H1 (cell line): ENCODE measurements around the gene EHBP1. TPM values are rescaled to one million over a fixed set of nuclear protein-coding genes. Genes with fewer than 3 reads are reported as not detected.

ENCODE experiments used
- CTCF ChIA-PET: fragments of 300-600 bp; sonication (Branson Sonifier 250); formaldehyde crosslinking; loops from one replicate; lab custom pipeline; 2021; ENCODE audit not compliant: partially characterized antibody; lab: Charles Lee
- POLR2A ChIA-PET: fragments of 300-600 bp; sonication (Branson Sonifier 250); formaldehyde crosslinking; loops from one replicate; lab custom pipeline; 2021; ENCODE audit warnings: inconsistent platforms; ENCODE audit not compliant: partially characterized antibody; lab: Charles Lee
- DNase-seq, 2 experiments: peaks; one replicate each; pipeline versions ENCODE4 v3.0.0 to v3.0.0-alpha.2; 2010 to 2022; ENCODE audit warnings: low spot score in 2 of 2, low read depth in 1 of 2, mixed read lengths in 1 of 2
- FAIRE-seq: peaks from 2 replicates; lab custom pipeline; 2011; peaks lifted over from hg19 to GRCh38; lab: Jason Lieb, UNC
- H2AFZ ChIP-seq: 2 replicates; pipeline ENCODE4 v1.8.1; 2012; ENCODE audit warnings: low read length, inconsistent platforms
- H2AK5ac ChIP-seq: 2 replicates; pipeline ENCODE4 v1.6.1; 2013; ENCODE audit warnings: low read depth, low read length
- H2BK120ac ChIP-seq: replicated peaks from 2 replicates; pipeline ENCODE3; 2013; ENCODE audit warnings: low read depth, low read length, inconsistent platforms
- H2BK12ac ChIP-seq: 2 replicates; pipeline ENCODE4 v1.6.1; 2013; ENCODE audit warnings: low read depth, low read length
- H2BK15ac ChIP-seq: 2 replicates; pipeline ENCODE4 v1.6.1; 2013; ENCODE audit warnings: low read length
- H2BK20ac ChIP-seq: 2 replicates; pipeline ENCODE4 v1.6.1; 2013; ENCODE audit warnings: low read length
- H2BK5ac ChIP-seq: 2 replicates; pipeline ENCODE4 v1.6.1; 2013; ENCODE audit warnings: low read depth, low read length
- H3K14ac ChIP-seq: 2 replicates; pipeline ENCODE4 v1.6.1; 2013; ENCODE audit warnings: inconsistent platforms; ENCODE audit not compliant: insufficient read length
- H3K18ac ChIP-seq: 2 replicates; pipeline ENCODE4 v1.6.1; 2013; ENCODE audit warnings: low read length; ENCODE audit errors: extremely low read depth
- H3K23ac ChIP-seq: 2 replicates; pipeline ENCODE4 v1.6.1; 2013; ENCODE audit warnings: inconsistent platforms; ENCODE audit not compliant: insufficient read length
- H3K23me2 ChIP-seq: 2 replicates; pipeline ENCODE4 v1.6.1; 2013; ENCODE audit warnings: low read depth, low read length
- H3K27ac ChIP-seq: 2 replicates; pipeline ENCODE4 v1.6.1; 2011; ENCODE audit warnings: low read depth, low read length, inconsistent platforms
- H3K27me3 ChIP-seq, 4 experiments: replicated peaks in 1 of 4; 1 replicate in 1 of 4; 2 replicates in 3 of 4; pipeline versions ENCODE4 v1.6.1 to v1.8.1; 2011 to 2013; ENCODE audit warnings: low read length in 3 of 4, mild to moderate bottlenecking in 3 of 4, inconsistent platforms in 2 of 4, mixed read lengths in 2 of 4, moderate library complexity in 1 of 4; ENCODE audit not compliant: control insufficient read depth in 3 of 4, insufficient read depth in 3 of 4; ENCODE audit errors: extremely low read depth in 1 of 4
- H3K36me3 ChIP-seq, 4 experiments: 2 replicates each; pipeline versions ENCODE4 v1.6.1 to v1.8.1; 2011 to 2013; ENCODE audit warnings: mild to moderate bottlenecking in 4 of 4, low read length in 3 of 4, moderate library complexity in 2 of 4, control low read depth in 1 of 4, inconsistent platforms in 1 of 4; ENCODE audit not compliant: insufficient read depth in 4 of 4, control insufficient read depth in 2 of 4
- H3K4ac ChIP-seq: replicated peaks from 2 replicates; pipeline ENCODE3; 2013; ENCODE audit warnings: low read length, low read depth, mixed read lengths, inconsistent platforms; ENCODE audit not compliant: insufficient read length
- H3K4me1 ChIP-seq, 4 experiments: replicated peaks in 1 of 4; 1 replicate in 1 of 4; 2 replicates in 3 of 4; pipeline versions ENCODE4 v1.6.1 to v1.8.1; 2011 to 2013; ENCODE audit warnings: low read length in 3 of 4, inconsistent platforms in 2 of 4, mixed read lengths in 1 of 4; ENCODE audit not compliant: insufficient read depth in 4 of 4, control insufficient read depth in 3 of 4
- H3K4me2 ChIP-seq, 2 experiments: 2 replicates each; pipeline versions ENCODE4 v1.6.1 to v1.8.1; 2011 to 2013; ENCODE audit warnings: low read depth in 2 of 2, low read length in 2 of 2, control low read depth in 1 of 2, inconsistent platforms in 1 of 2, mild to moderate bottlenecking in 1 of 2; ENCODE audit not compliant: insufficient read depth in 1 of 2
- H3K4me3 ChIP-seq, 4 experiments: fragments of 200-600, 300-600 bp in 1 of 4; sonication (generic), shearing (Covaris generic), sonication (Bioruptor Twin) in 1 of 4; 2 replicates each; pipeline versions ENCODE4 v1.5.1 to v1.8.1; 2011 to 2016; ENCODE audit warnings: low read length in 4 of 4, low read depth in 3 of 4, control low read depth in 2 of 4, inconsistent platforms in 2 of 4, mild to moderate bottlenecking in 2 of 4, mixed read lengths in 1 of 4, moderate library complexity in 1 of 4; ENCODE audit not compliant: insufficient read depth in 2 of 4; ENCODE audit errors: extremely low read depth in 1 of 4
- H3K56ac ChIP-seq: replicated peaks from 2 replicates; pipeline ENCODE3; 2013; ENCODE audit warnings: low read depth, mild to moderate bottlenecking, mixed read lengths, low read length, inconsistent platforms; ENCODE audit not compliant: insufficient read length
- H3K79me1 ChIP-seq: 2 replicates; pipeline ENCODE4 v1.6.1; 2013; ENCODE audit warnings: low read depth, low read length, control low read depth
- H3K79me2 ChIP-seq, 2 experiments: 2 replicates each; pipeline versions ENCODE4 v1.6.1 to v1.8.1; 2012 to 2013; ENCODE audit warnings: low read length in 2 of 2, mild to moderate bottlenecking in 2 of 2, inconsistent platforms in 1 of 2; ENCODE audit not compliant: insufficient read depth in 2 of 2, control insufficient read depth in 1 of 2
- H3K9ac ChIP-seq, 4 experiments: replicated peaks in 1 of 4; 1 replicate in 1 of 4; 2 replicates in 3 of 4; pipeline versions ENCODE4 v1.6.1 to v1.8.1; 2011 to 2013; ENCODE audit warnings: low read depth in 3 of 4, low read length in 3 of 4, control low read depth in 2 of 4, mild to moderate bottlenecking in 2 of 4, moderate library complexity in 2 of 4, inconsistent platforms in 1 of 4; ENCODE audit errors: extremely low read depth in 1 of 4
- H3K9me3 ChIP-seq, 2 experiments: 2 replicates each; pipeline versions ENCODE4 v1.6.1 to v1.8.1; 2012 to 2013; ENCODE audit warnings: mild to moderate bottlenecking in 2 of 2, moderate library complexity in 2 of 2, control low read depth in 1 of 2, inconsistent platforms in 1 of 2, low read depth in 1 of 2, low read length in 1 of 2, mixed read lengths in 1 of 2; ENCODE audit not compliant: insufficient read depth in 2 of 2
- H4K20me1 ChIP-seq, 2 experiments: replicated peaks in 1 of 2; 2 replicates each; pipeline versions ENCODE3 to v1.8.1; 2011 to 2013; ENCODE audit warnings: inconsistent platforms in 2 of 2, low read length in 2 of 2, mild to moderate bottlenecking in 1 of 2; ENCODE audit not compliant: insufficient read depth in 2 of 2, control insufficient read depth in 1 of 2
- H4K5ac ChIP-seq: 2 replicates; pipeline ENCODE4 v1.6.1; 2013; ENCODE audit warnings: low read length, low read depth, mixed read lengths, inconsistent platforms; ENCODE audit not compliant: insufficient read length
- H4K8ac ChIP-seq: 2 replicates; pipeline ENCODE4 v1.8.0; 2013; ENCODE audit warnings: mild to moderate bottlenecking, moderate library complexity, low read length, inconsistent platforms; ENCODE audit not compliant: insufficient read depth; ENCODE audit errors: extremely low read depth
- H4K91ac ChIP-seq: replicated peaks from 2 replicates; pipeline ENCODE3; 2013; ENCODE audit warnings: low read length, mixed read lengths, inconsistent platforms; ENCODE audit not compliant: insufficient read length
- CBX5 ChIP-seq: fragments of 300-800, 300-1000 bp; sonication (generic); IDR thresholded peaks from 2 replicates; pipeline ENCODE4 v1.7.1; 2016; ENCODE audit warnings: antibody characterized with exemption, low read length, low read depth
- CEBPB ChIP-seq: IDR thresholded peaks from 2 replicates; pipeline ENCODE4 v1.6.1; 2012; ENCODE audit warnings: low read depth, low read length
- FOSL1 ChIP-seq: IDR thresholded peaks from 2 replicates; pipeline ENCODE4 v1.6.1; 2011; ENCODE audit warnings: mild to moderate bottlenecking, low read depth, low read length, moderate library complexity; ENCODE audit not compliant: insufficient read depth
- POU5F1 ChIP-seq: IDR thresholded peaks from 2 replicates; pipeline ENCODE4 v1.6.1; 2011; ENCODE audit warnings: low read depth, mild to moderate bottlenecking, low read length, moderate library complexity
- RBBP5 ChIP-seq: IDR thresholded peaks from 2 replicates; pipeline ENCODE4 v1.7.1; 2012; ENCODE audit warnings: low read depth, mild to moderate bottlenecking, inconsistent platforms, low read length, moderate library complexity, borderline replicate concordance
- YY1 ChIP-seq: IDR thresholded peaks from 2 replicates; pipeline ENCODE4 v1.6.1; 2011; ENCODE audit warnings: low read depth, mild to moderate bottlenecking, low read length
- WGBS, 2 experiments: shearing (Covaris generic) in 1 of 2; methylation state at CpG; one replicate each; pipeline versions ENCODE4 v1.1.6 to v1.1.7; 2013 to 2015; ENCODE audit warnings: low lambda C conversion rate in 2 of 2, mixed read lengths in 2 of 2, inconsistent platforms in 1 of 2, low coverage in 1 of 2, missing lambda C conversion rate in 1 of 2; ENCODE audit not compliant: insufficient replicate concordance in 2 of 2, insufficient coverage in 1 of 2, insufficient read length in 1 of 2; ENCODE audit errors: extremely low coverage in 1 of 2, missing lambda C conversion rate in 1 of 2; 5-methylcytosine and 5-hydroxymethylcytosine counted together
- polyA plus RNA-seq, 7 experiments: library from polyadenylated mRNA; depleted of rRNA in 3 of 7; stranded (reverse) in 5 of 7; unstranded in 2 of 7; fragments of >200 nt in 5 of 7; fragments of 200-250 nt in 2 of 7; gene quantifications; 1 replicate in 5 of 7; 2 replicates in 1 of 7; 4 replicates in 1 of 7; pipeline versions ENCODE4 v1.2.1 to v1.2.3, GENCODE V29; 2011 to 2013; ENCODE audit warnings: missing spikeins in 2 of 7, mixed read lengths in 2 of 7
- total RNA-seq: library from RNA; stranded (reverse); fragmentation: NEBNext Ultra II Directional; extraction: Animal tissue kit (Norgen Biotek cat#: 25700); gene quantifications from 2 replicates; pipeline ENCODE4 v1.2.1, GENCODE V29; 2021

Gene EHBP1
- total and polyA plus RNA-seq, 2 of the 8 experiments (the other 6 are each of a cell fraction or from before 2014, with no cell fraction given) = 12.0 to 64.1 TPM

DNA sequence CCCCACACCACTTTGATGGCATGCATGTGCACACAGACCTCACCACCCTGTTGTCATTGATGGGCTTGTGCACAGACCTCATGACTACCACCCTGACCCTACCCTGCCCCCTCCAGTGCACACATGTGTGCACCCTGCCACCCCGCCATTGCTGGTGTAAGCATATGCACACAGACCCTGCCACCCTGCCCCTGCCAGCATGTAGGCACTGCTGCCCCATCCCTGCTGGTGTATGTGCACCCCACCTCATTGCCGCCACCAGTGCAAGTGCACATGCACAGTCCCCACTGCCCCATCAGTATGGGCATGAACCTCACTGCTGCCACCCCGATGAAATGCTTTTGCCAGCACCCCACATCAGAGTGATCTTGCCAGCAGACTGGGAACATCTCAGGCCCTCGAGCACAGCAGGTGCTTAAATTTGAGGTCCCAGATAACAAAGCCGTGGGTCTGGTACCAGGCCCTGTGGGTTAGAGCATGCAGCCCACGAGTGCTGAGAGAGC lies 169.4 kb downstream of the EHBP1 start:
- POLR2A ChIA-PET = no interaction called here
- H4K5ac ChIP-seq = no peak overlapping the region
- no peaks in the 10 kb centered on the region; the same call in 1 of the 2 replicates for H3K23me2 ChIP-seq
- H3K27ac ChIP-seq = no peak overlapping the region
- no peak overlapping the region for H3K14ac ChIP-seq
- DNase-seq = no peak
- H3K9ac ChIP-seq = no peak overlapping the region; a peak in 1 of 7 replicates
- H2BK120ac ChIP-seq = no peak overlapping the region
- H3K27me3 ChIP-seq = no peaks in the 10 kb centered on the region
- no peak overlapping the region for H3K18ac ChIP-seq
- H3K4me1 ChIP-seq = no peaks in the 10 kb centered on the region
- H2BK5ac ChIP-seq = no peak overlapping the region
- H4K20me1 ChIP-seq = peaks cover 0 to 2% of the 10 kb centered on the region in 2 experiments
- H3K79me2 ChIP-seq = no peaks in the 10 kb centered on the region
- no peak overlapping the region for H3K4ac ChIP-seq
- H3K79me1 ChIP-seq = no peaks in the 10 kb centered on the region
- TF ChIP-seq POU5F1 (no peak), RBBP5 (no peak), CEBPB (no peak), FOSL1 (no peak), YY1 (no peak), CBX5 (no peak)
- TF ChIP-seq, all 59 proteins: peak for 0
- no peaks in the 10 kb centered on the region; a peak in 1 of 4 replicates for H3K9me3 ChIP-seq
- H2BK15ac ChIP-seq = no peak overlapping the region
- FAIRE-seq = no peak
- no peak overlapping the region for H4K8ac ChIP-seq
- WGBS, 2 experiments = 90% methylated on average over 6 of the region's 6 CpGs; no CpG with 5 or more reads in 1 of the 2 experiments
- CTCF ChIA-PET = no interaction called here
- H2BK12ac ChIP-seq = no peak overlapping the region
- no peak overlapping the region for H3K56ac ChIP-seq
- peak overlapping the region; percentile 10 for H4K91ac ChIP-seq
- H3K4me2 ChIP-seq = no peak overlapping the region
- H3K36me3 ChIP-seq = peaks cover 0 to 24% (median 11%) of the 10 kb centered on the region in 4 experiments; a peak in 3 of 8 replicates
- H2AK5ac ChIP-seq = no peak overlapping the region
- no peak overlapping the region for H2BK20ac ChIP-seq
- H3K23ac ChIP-seq = no peak overlapping the region
- H2AFZ ChIP-seq = no peak overlapping the region
- no peak overlapping the region for H3K4me3 ChIP-seq
